Natural killer cell (primary cell): ENCODE results near the gene PLXNA4. TPM values are rescaled to one million over a fixed set of nuclear protein-coding genes. Genes with fewer than 3 reads are reported as not detected.

Experiments
- ATAC-seq, 3 donors: fragments of 150-1000 bp in 2 of 3; fragments of 200-7000 bp in 1 of 3; cut with Tn5 transposase; 1 replicate in 1 of 3; 2 replicates in 2 of 3; pipeline ENCODE4 v1.10.0; 2021; ENCODE audit warnings: mild to moderate bottlenecking in 2 of 3, moderate library complexity in 2 of 3
- DNase-seq, 2 donors: peaks; one replicate each; pipeline versions ENCODE4 v3.0.0 to v3.0.0-alpha.2; 2013 to 2021; ENCODE audit warnings: mixed read lengths in 1 of 2
- H3K27ac ChIP-seq: one replicate; pipeline ENCODE4 v1.5.1; 2013; ENCODE audit warnings: mild to moderate bottlenecking, low read length
- H3K27me3 ChIP-seq: one replicate; pipeline ENCODE4 v1.6.1; 2013; ENCODE audit warnings: low read length; ENCODE audit not compliant: control insufficient read depth, insufficient read depth
- H3K36me3 ChIP-seq: one replicate; pipeline ENCODE4 v1.6.1; 2013; ENCODE audit warnings: low read length; ENCODE audit not compliant: control insufficient read depth, insufficient read depth
- H3K4me1 ChIP-seq: one replicate; pipeline ENCODE4 v1.6.1; 2013; ENCODE audit warnings: low read length; ENCODE audit not compliant: control insufficient read depth, insufficient read depth
- H3K4me3 ChIP-seq: one replicate; pipeline ENCODE4 v1.5.1; 2013; ENCODE audit warnings: low read length
- H3K9me3 ChIP-seq: one replicate; pipeline ENCODE4 v1.6.1; 2013; ENCODE audit warnings: low read length; ENCODE audit not compliant: control insufficient read depth, insufficient read depth
- H3K27ac Mint-ChIP-seq, 2 donors: one replicate each; pipeline ENCODE4 v1.8.0; 2022; ENCODE audit warnings: mild to moderate bottlenecking in 2 of 2, mixed read lengths in 2 of 2, moderate library complexity in 1 of 2
- H3K27me3 Mint-ChIP-seq, 2 donors: one replicate each; pipeline ENCODE4 v1.8.0; 2022; ENCODE audit warnings: low read depth in 2 of 2, mixed read lengths in 2 of 2
- H3K36me3 Mint-ChIP-seq: one replicate; pipeline ENCODE4 v1.8.0; 2022; ENCODE audit warnings: mixed read lengths
- H3K4me1 Mint-ChIP-seq, 2 donors: one replicate each; pipeline ENCODE4 v1.8.0; 2022; ENCODE audit warnings: mixed read lengths in 2 of 2
- H3K4me3 Mint-ChIP-seq: one replicate; pipeline ENCODE4 v1.8.0; 2022; ENCODE audit warnings: mild to moderate bottlenecking, moderate library complexity, mixed read lengths
- H3K9me3 Mint-ChIP-seq, 2 donors: one replicate each; pipeline ENCODE4 v1.8.0; 2022; ENCODE audit warnings: mixed read lengths in 2 of 2
- WGBS: methylation state at CpG from one replicate; pipeline ENCODE4 v1.1.7; 2013; ENCODE audit warnings: missing lambda C conversion rate; ENCODE audit not compliant: insufficient coverage; 5-methylcytosine and 5-hydroxymethylcytosine counted together
- intact Hi-C: fragments of 100-400 bp; cut with micrococcal nuclease; formaldehyde crosslinking; loops from one replicate; pipeline ENCODE4 v1.14.2; 2022
- total RNA-seq, 4 donors: library from RNA; stranded (reverse); fragments of 120-200 nt in 1 of 4; gene quantifications; one replicate each; pipeline versions ENCODE4 v1.2.3 to v1.2.4, GENCODE V29; 2013 to 2022
- TF ChIP-seq, protein P1 (sequence below): fragments of 200-600 bp; IDR thresholded peaks from one replicate; pipeline ENCODE4 v1.8.0; 2022; ENCODE audit warnings: antibody characterized with exemption

PLXNA4 gene
- total RNA-seq, 3 donors from 2014 or later (not counting 1 experiment from before 2014, with no cell fraction given) = 5.1 to 15.3 (median 10.9) TPM

- Mint-ChIP-seq H3K27me3 (peaks cover 0 to 3% of the 10 kb centered on the region in 2 donors), H3K4me3 (no peak overlapping the region), H3K36me3 (no peaks in the 10 kb centered on the region), H3K27ac (no peak overlapping the region), H3K9me3 (no peaks in the 10 kb centered on the region), H3K4me1 (no peaks in the 10 kb centered on the region)
- H3K4me1 ChIP-seq = no peaks in the 10 kb centered on the region
- 47% methylated on average over 3 of the region's 3 CpGs for whole genome bisulfite sequencing
- no peaks in the 10 kb centered on the region for H3K36me3 ChIP-seq
- no peak overlapping the region for H3K4me3 ChIP-seq
- ATAC-seq = no peak
- intact Hi-C loops = no loop called here
- TF ChIP-seq, protein P1, sequence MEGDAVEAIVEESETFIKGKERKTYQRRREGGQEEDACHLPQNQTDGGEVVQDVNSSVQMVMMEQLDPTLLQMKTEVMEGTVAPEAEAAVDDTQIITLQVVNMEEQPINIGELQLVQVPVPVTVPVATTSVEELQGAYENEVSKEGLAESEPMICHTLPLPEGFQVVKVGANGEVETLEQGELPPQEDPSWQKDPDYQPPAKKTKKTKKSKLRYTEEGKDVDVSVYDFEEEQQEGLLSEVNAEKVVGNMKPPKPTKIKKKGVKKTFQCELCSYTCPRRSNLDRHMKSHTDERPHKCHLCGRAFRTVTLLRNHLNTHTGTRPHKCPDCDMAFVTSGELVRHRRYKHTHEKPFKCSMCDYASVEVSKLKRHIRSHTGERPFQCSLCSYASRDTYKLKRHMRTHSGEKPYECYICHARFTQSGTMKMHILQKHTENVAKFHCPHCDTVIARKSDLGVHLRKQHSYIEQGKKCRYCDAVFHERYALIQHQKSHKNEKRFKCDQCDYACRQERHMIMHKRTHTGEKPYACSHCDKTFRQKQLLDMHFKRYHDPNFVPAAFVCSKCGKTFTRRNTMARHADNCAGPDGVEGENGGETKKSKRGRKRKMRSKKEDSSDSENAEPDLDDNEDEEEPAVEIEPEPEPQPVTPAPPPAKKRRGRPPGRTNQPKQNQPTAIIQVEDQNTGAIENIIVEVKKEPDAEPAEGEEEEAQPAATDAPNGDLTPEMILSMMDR = no peak
- no peak for DNase-seq
- no peaks in the 10 kb centered on the region for H3K27me3 ChIP-seq
- no peaks in the 10 kb centered on the region for H3K9me3 ChIP-seq
- no peak overlapping the region for H3K27ac ChIP-seq
Observed at GRCh38 chr7:132141109-132141508, 435.2 kb downstream of the PLXNA4 start.

- Mint-ChIP-seq H3K4me3 (no peak overlapping the region), H3K4me1 (no peaks in the 10 kb centered on the region)
- ATAC-seq = no peak
Observed at GRCh38 chr7:132140341-132140740, 435.9 kb downstream of the PLXNA4 start.

DNA sequence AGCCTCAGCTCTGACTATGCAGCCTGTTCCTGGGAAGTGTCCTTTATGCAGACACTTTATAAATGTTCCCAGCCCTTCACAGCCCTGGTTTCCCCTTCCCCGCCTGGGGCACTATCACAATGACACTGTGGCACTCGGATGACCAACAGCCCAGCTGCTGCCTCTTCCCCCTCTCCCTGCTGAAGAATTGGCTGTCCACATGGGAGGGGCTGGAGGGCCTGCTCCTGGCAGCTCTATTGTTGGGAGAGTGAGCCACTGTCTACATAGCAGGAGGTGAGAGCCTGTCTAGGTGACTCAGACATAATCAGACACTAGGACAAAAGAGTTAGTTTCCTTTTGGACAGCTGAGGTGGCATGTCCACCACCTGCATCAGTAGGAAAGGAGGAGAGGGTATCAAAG is 437.5 kb downstream of the PLXNA4 start:
- no peaks in the 10 kb centered on the region for H3K27me3 ChIP-seq
- intact Hi-C loops = no loop called here
- Mint-ChIP-seq H3K4me1 (no peaks in the 10 kb centered on the region), H3K9me3 (no peaks in the 10 kb centered on the region), H3K27me3 (peaks cover 0 to 3% of the 10 kb centered on the region in 2 donors), H3K36me3 (no peaks in the 10 kb centered on the region), H3K27ac (no peak overlapping the region), H3K4me3 (no peak overlapping the region)
- H3K36me3 ChIP-seq = no peaks in the 10 kb centered on the region
- TF ChIP-seq, protein P1 = no peak
- no peaks in the 10 kb centered on the region for H3K4me1 ChIP-seq
- no peaks in the 10 kb centered on the region for H3K9me3 ChIP-seq
- WGBS = 100% methylated on average over 1 of the region's 2 CpGs
- no peak overlapping the region for H3K4me3 ChIP-seq
- ATAC-seq (no peak), DNase-seq (no peak)
- no peak overlapping the region for H3K27ac ChIP-seq

More at GRCh38 chr7:132140341-132140740, 435.9 kb downstream of the PLXNA4 start:
- Mint-ChIP-seq H3K27ac (no peak overlapping the region), H3K9me3 (no peaks in the 10 kb centered on the region), H3K27me3 (peaks cover 0 to 3% of the 10 kb centered on the region in 2 donors), H3K36me3 (no peaks in the 10 kb centered on the region)
- no peak for DNase-seq
- Histone ChIP-seq H3K36me3 (no peaks in the 10 kb centered on the region), H3K27ac (no peak overlapping the region), H3K4me3 (no peak overlapping the region), H3K4me1 (no peaks in the 10 kb centered on the region), H3K9me3 (no peaks in the 10 kb centered on the region), H3K27me3 (no peaks in the 10 kb centered on the region)
- intact Hi-C loops = no loop called here
- TF ChIP-seq, protein P1 = no peak
- 76% methylated on average over 5 of the region's 5 CpGs for WGBS

- no peaks in the 10 kb centered on the region for H3K27me3 ChIP-seq
- Mint-ChIP-seq H3K9me3 (no peaks in the 10 kb centered on the region), H3K27me3 (peaks cover 0 to 3% of the 10 kb centered on the region in 2 donors), H3K4me3 (no peak overlapping the region), H3K4me1 (no peaks in the 10 kb centered on the region), H3K36me3 (no peaks in the 10 kb centered on the region), H3K27ac (no peak overlapping the region)
- no peaks in the 10 kb centered on the region for H3K9me3 ChIP-seq
- intact Hi-C loops = no loop called here
- no peak overlapping the region for H3K27ac ChIP-seq
- ATAC-seq = no peak
- no peak overlapping the region for H3K4me3 ChIP-seq
- no peak for DNase-seq
- TF ChIP-seq, protein P1 = no peak
- no peaks in the 10 kb centered on the region for H3K36me3 ChIP-seq
- no peaks in the 10 kb centered on the region for H3K4me1 ChIP-seq
- WGBS = 85% methylated on average over 5 of the region's 5 CpGs
Observed at GRCh38 chr7:132137681-132138080, 438.6 kb downstream of the PLXNA4 start.
